T-helper 9 cell (primary cell): Measurements from ENCODE around the gene AMY2B.
"Not testable (repeated sequence)": the region's sequence is repeated elsewhere in the genome, so short reads cannot be mapped to it uniquely, and the experiment has no call there.

Experiments
- DNase-seq: peaks from one replicate; pipeline ENCODE4 v3.0.0-alpha.2; 2020

The AMY2B gene

DNA sequence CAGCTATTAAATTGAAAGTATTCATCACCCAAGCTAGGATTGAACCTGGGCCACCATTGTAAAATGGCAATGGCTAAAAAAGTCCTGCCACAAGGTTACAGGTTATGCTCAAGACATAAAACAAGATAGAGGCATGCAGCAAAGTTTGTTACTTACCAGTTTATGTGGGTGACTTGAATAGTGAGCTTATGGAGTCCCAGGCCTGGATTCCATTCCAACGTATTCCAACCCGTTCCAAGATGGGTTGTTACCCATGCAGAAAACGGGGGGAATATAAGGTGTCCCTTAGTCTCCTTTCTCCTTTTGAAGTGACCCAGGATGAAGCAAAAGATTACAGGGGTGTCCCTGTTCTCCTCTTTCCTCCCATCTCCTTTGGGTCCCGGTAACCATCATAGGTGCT, 56.0 kb downstream of the AMY2B start:
- DNase-seq: not testable (repeated sequence)
